ENCODE measurements around the gene ZNF845. TPM values are rescaled to one million over a fixed set of nuclear protein-coding genes. Genes with fewer than 3 reads are reported as not detected.

ZNF845 gene
- total and polyA plus RNA-seq, 2 experiments from 2014 or later = 4.4 to 4.5 TPM

Other genes with a start within 250 kb of the ZNF845 start
- gene ZNF160, start 230.3 kb upstream of the ZNF845 start, total RNA-seq = 56.3 and 110 TPM in 2 replicates
- 53.8 and 83.5 TPM in 2 replicates for gene ZNF160, start 230.3 kb upstream of the ZNF845 start, polyA plus RNA-seq
- 11.9 and 17.0 TPM in 2 replicates for gene ZNF415, start 200.8 kb upstream of the ZNF845 start, total RNA-seq
- gene ZNF415, start 200.8 kb upstream of the ZNF845 start, polyA plus RNA-seq = 11.8 and 22.9 TPM in 2 replicates
- 2.9 and 5.8 TPM in 2 replicates for gene ZNF347, start 174.7 kb upstream of the ZNF845 start, total RNA-seq
- gene ZNF347, start 174.7 kb upstream of the ZNF845 start, polyA plus RNA-seq = 1.9 and 5.8 TPM in 2 replicates
- gene ZNF665, start 140.4 kb upstream of the ZNF845 start, total RNA-seq = 1.4 and 5.2 TPM in 2 replicates
- gene ZNF665, start 140.4 kb upstream of the ZNF845 start, polyA plus RNA-seq = 1.0 and 4.1 TPM in 2 replicates
- gene ZNF677, start 78.9 kb upstream of the ZNF845 start, total RNA-seq = 47.0 and 62.1 TPM in 2 replicates
- gene ZNF677, start 78.9 kb upstream of the ZNF845 start, polyA plus RNA-seq = 49.2 and 68.8 TPM in 2 replicates
- not detected in 2 replicates for gene VN1R2, start 75.5 kb upstream of the ZNF845 start, total RNA-seq
- gene VN1R2, start 75.5 kb upstream of the ZNF845 start, polyA plus RNA-seq = 0.21 TPM in 1 of 2 replicates, not detected in the other
- not detected in 2 replicates for gene VN1R4, start 66.0 kb upstream of the ZNF845 start, total RNA-seq
- not detected in 2 replicates for gene VN1R4, start 66.0 kb upstream of the ZNF845 start, polyA plus RNA-seq
- gene ZNF525, start 32.0 kb downstream of the ZNF845 start, total RNA-seq = 3.2 and 7.1 TPM in 2 replicates
- 3.3 and 3.9 TPM in 2 replicates for gene ZNF525, start 32.0 kb downstream of the ZNF845 start, polyA plus RNA-seq
- gene ZNF765, start 61.4 kb downstream of the ZNF845 start, total RNA-seq = 12.3 and 25.1 TPM in 2 replicates
- 6.4 and 14.1 TPM in 2 replicates for gene ZNF765, start 61.4 kb downstream of the ZNF845 start, polyA plus RNA-seq
- 9.4 and 11.3 TPM in 2 replicates for gene ZNF761, start 98.2 kb downstream of the ZNF845 start, total RNA-seq
- gene ZNF761, start 98.2 kb downstream of the ZNF845 start, polyA plus RNA-seq = 11.7 and 14.3 TPM in 2 replicates
- 1.9 and 3.5 TPM in 2 replicates for gene ZNF813, start 134.0 kb downstream of the ZNF845 start, total RNA-seq
- gene ZNF813, start 134.0 kb downstream of the ZNF845 start, polyA plus RNA-seq = 2.7 and 3.3 TPM in 2 replicates
- 11.4 and 22.1 TPM in 2 replicates for gene ZNF331, start 204.4 kb downstream of the ZNF845 start, total RNA-seq
- gene ZNF331, start 204.4 kb downstream of the ZNF845 start, polyA plus RNA-seq = 11.0 and 28.2 TPM in 2 replicates